HG03064 (cell line): ENCODE measurements around the gene UBE2L5.
"Not testable (repeated sequence)": the region's sequence is repeated elsewhere in the genome, so short reads cannot be mapped to it uniquely, and the experiment has no call there.

Experiments
- ATAC-seq: cut with Tn5 transposase; IDR thresholded peaks from one replicate; pipeline ENCODE4 v1.9.1; 2021; ENCODE audit warnings: low read depth; ENCODE audit not compliant: unreplicated experiment

UBE2L5 gene

GRCh38 chr13:30435911-30436451 is 13.7 kb downstream of the UBE2L5 start:
- no peak for ATAC-seq

- ATAC-seq = no peak
Measured at GRCh38 chr13:30437177-30437576, 14.9 kb downstream of the UBE2L5 start.

GRCh38 chr13:30438286-30438685 is 16.0 kb downstream of the UBE2L5 start:
- no peak for ATAC-seq

GRCh38 chr13:30440910-30441703 is 18.8 kb downstream of the UBE2L5 start:
- no peak for ATAC-seq

GRCh38 chr13:30442926-30443325 is 20.6 kb downstream of the UBE2L5 start:
- no peak for ATAC-seq

DNA sequence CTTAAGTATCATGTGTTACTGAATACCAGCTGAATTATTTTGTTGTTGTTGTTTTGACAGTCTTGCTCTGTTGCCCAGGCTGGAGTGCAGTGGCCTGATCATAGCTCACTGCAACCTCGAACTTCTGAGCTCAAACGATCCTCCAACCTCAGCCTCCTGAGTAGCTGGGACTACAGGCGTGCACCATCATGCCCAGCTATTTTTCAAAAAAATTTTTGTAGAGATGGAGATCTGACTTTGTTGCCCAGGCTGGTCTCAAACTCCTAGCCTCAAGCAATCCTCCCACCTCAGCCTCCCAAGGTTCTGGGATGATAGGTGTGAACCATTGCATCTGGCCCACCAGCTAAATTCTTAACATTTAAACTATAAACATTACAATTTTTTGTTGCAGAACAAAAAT is 21.2 kb downstream of the UBE2L5 start:
- peak; percentile 10 for ATAC-seq

- peak; percentile 38 for ATAC-seq
Measured at GRCh38 chr13:30443957-30444404, 21.7 kb downstream of the UBE2L5 start.

DNA sequence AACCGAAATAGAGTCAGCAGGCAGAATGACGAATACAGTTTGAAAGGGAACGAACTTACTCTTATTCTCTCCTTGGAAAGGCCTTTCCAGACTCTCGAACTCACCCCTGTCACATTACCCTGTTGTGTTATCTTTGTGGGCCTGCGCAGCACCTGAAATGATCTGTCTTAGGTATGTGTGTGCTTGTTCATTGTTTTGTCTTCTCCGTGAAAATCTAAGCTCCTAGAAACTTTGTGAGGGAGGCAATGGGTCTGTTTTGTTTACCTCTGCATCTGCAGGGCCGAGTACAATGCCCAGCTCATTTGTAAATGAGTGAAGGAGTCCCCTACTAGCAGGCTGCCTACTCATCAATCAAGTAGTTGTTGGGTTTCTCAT is 23.8 kb downstream of the UBE2L5 start:
- no peak for ATAC-seq

DNA sequence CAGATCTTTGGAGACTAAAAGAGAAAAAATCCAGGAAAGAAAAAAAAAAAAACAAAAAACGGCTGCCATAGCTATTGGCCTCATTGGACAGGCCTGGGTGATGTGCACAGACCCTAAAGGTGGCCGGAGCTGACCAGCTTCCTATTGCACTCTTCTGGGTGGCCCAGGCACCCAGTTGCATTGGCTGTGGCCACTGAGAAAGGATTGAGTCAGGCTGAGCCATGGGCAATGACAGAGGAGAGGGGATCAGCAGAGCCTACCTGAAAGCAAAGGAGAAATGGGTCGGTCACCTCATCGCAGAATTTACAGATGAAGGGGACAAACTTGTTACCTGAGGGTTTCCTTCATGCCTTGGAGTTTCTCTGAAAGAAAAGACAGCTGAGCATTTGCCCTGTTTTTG is 26.1 kb downstream of the UBE2L5 start:
- ATAC-seq = no peak

- ATAC-seq = no peak
Measured at GRCh38 chr13:30450066-30450465, 27.8 kb downstream of the UBE2L5 start.

DNA sequence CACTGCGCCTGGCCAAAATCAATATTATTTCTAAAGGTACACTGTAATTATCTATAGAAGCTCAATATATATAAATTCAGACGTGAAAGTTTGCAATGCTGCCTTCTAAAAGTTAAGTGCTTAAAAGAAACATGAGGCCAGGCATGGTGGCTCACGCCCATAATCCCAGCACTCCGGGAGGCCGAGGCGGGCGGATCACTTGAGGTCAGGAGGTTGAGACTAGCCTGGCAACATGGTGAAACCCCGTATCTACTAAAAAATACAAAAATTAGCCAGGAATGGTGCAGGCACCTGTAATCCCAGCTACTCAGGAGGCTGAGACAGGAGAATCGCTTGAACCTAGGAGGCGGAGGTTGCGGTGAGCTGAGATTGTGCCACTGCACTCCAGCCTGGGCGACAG is 29.2 kb downstream of the UBE2L5 start:
- ATAC-seq = not testable (repeated sequence)

DNA sequence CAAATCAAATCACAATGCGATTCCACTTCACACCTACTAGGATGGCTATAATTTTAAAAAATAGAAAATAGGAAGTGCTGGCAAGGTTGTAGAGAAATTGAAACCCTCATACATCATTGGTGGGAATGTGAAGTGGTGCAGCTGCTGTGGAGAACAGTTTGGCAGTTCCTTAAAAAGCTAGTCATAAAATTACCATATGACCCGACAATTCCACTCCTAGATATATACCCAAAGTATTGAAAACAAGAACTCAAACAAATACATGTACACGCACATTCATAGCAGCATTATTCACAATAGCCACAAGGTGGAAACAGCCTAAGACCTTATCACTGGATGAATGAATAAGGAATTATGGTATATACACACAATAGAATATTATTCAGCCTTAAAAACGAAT is 31.4 kb downstream of the UBE2L5 start:
- no peak for ATAC-seq

DNA sequence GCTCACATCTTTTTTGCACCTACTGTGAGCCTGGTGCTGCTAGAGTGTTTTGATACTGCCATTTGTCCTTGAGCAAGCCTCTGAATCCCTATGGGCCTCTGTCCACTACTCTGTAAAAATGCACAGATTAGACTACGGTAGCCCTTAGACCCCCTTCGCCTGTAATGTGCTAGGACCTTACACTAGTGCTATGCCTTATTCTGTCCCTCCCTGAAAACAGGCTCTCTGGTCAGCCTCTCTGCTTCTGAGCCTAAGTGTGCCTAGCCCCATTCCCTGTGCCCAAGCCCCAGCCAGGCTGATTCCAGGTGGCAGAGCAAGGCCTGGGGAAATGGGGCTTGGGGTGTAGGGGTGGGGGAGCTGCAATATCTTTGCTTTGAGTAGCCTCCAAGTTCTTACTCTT is 32.7 kb downstream of the UBE2L5 start:
- no peak for ATAC-seq

- no peak for ATAC-seq
Measured at GRCh38 chr13:30456290-30456689, 34.0 kb downstream of the UBE2L5 start.

GRCh38 chr13:30457306-30457891 is 35.1 kb downstream of the UBE2L5 start:
- no peak for ATAC-seq

GRCh38 chr13:30461279-30462066 is 39.2 kb downstream of the UBE2L5 start:
- ATAC-seq = not testable (repeated sequence)

DNA sequence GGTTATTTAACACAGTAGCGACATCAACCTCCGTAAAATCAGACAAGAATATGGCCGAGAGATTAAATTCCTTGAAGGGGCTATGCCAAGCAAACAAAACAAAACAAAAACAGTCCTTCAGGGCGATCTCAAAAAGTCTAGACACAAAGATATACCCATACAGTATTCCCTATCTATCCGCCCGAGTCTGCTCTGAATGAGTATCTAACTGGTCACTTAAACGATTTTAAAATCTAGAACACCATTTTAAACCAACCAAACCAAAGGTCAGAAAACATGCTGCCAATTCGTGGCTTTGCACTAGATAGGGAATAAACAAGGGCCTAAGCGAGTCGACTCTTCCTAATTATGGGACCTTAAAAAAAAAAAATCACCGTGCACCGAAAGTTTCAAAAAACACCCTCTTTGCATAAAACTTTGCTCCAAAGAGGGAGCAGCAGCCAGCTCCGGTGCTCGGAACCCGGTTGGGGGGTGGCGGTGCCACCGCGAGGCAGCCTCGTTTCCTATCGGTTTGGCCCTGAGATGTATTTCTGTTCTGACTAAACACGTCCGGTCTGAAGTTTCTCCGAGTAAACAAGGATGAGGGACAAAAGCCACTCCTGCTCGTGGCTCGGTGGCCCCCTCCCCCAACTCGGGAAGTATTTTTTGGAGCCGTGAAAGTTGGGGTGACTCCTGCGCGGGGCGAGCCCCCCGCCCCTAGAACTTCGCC is 41.6 kb downstream of the UBE2L5 start:
- no peak for ATAC-seq

DNA sequence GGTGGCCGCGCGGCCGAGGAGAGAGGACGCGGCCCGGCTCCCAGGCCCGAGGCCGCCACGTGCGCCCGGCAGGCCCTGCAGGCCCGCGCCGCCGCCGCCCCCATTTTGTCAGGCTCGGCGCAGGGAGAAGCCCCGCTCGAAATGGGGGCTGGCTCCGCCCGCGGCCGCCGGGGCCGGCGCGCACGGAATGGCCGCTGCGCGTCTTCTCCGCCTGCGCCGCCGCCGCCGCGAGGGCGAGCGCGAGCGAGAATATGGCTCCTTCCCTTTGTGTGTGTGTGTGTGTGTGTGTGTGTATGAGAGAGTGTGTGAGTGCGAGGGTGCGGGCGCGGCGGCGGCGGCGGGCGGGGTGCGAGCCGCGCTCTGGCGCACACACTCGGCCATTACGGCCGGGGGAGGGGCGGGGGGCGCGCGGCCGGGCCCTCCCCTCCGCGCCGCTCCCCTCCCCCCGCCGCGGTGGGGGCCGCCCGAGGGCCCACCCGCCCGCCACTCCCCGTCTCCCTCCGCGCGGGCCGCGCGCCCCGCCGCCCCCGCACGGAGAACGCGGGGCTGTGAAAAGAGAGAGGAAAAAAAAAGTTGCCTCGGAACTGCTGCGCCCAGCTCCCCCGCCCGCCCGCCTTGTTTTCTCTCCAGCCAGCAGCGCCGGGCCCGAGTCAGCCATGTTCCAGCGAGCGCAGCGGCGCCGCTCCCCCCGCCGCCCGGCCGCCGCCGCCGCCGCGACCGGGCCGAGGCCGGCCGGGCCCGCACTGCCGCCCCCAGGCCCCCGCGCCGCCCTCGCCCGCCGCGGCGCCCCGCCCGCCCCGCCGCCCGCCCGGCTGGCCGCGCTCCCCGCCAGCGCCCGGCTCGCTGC is 42.4 kb downstream of the UBE2L5 start:
- ATAC-seq = no peak

DNA sequence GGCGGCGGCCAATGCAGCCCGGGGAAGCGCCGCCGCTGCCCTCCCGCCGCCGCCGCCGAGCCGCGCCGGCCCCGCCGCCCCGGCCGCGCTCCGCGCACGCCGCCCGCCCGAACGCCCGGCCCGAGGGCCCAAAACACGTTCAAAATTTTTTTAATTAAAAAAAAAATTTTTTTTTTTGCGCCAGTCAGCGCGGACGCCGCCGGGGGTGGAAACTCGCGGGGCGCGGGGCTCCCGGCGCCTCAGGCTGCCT is 43.0 kb downstream of the UBE2L5 start:
- ATAC-seq = no peak
